SIG-M5 treated with dmso at 0.1 percent for 504 hours (cell line): ENCODE data around the gene MUC6.
"Not testable (repeated sequence)": the region's sequence is repeated elsewhere in the genome, so short reads cannot be mapped to it uniquely, and the experiment has no call there.

Source experiments
- DNase-seq: peaks from one replicate; lab custom pipeline; 2025; ENCODE audit not compliant: unreplicated experiment; lab: John Stamatoyannopoulos, UW

Gene MUC6

GRCh38 chr11:1025410-1026162, 10.9 kb downstream of the MUC6 start:
- DNase-seq: no peak

GRCh38 chr11:1024597-1025409, 11.7 kb downstream of the MUC6 start:
- no peak for DNase-seq

GRCh38 chr11:1023811-1024596, 12.5 kb downstream of the MUC6 start:
- DNase-seq: no peak

- DNase-seq: no peak
Observed at GRCh38 chr11:1022908-1023810, 13.4 kb downstream of the MUC6 start.

- DNase-seq: no peak
Observed at GRCh38 chr11:1022411-1022810, 14.1 kb downstream of the MUC6 start.

- DNase-seq: no peak
Observed at GRCh38 chr11:1020211-1020905, 16.2 kb downstream of the MUC6 start.

GRCh38 chr11:1019321-1019910, 17.1 kb downstream of the MUC6 start:
- DNase-seq: no peak

- no peak for DNase-seq
Observed at GRCh38 chr11:1018091-1018490, 18.4 kb downstream of the MUC6 start.

GRCh38 chr11:1017269-1018005, 19.1 kb downstream of the MUC6 start:
- no peak for DNase-seq

- DNase-seq: not testable (repeated sequence)
Observed at GRCh38 chr11:1016610-1017126, 19.9 kb downstream of the MUC6 start.

- no peak for DNase-seq
Observed at GRCh38 chr11:1015826-1016545, 20.5 kb downstream of the MUC6 start.

- no peak for DNase-seq
Observed at GRCh38 chr11:1015064-1015463, 21.5 kb downstream of the MUC6 start.

GRCh38 chr11:1014276-1014675, 22.2 kb downstream of the MUC6 start:
- no peak for DNase-seq

- no peak for DNase-seq
Observed at GRCh38 chr11:1013631-1013935, 22.9 kb downstream of the MUC6 start.

GRCh38 chr11:1012740-1013630, 23.5 kb downstream of the MUC6 start:
- no peak for DNase-seq

GRCh38 chr11:1012291-1012690, 24.2 kb downstream of the MUC6 start:
- no peak for DNase-seq

- DNase-seq: no peak
Observed at GRCh38 chr11:1011320-1011698, 25.2 kb downstream of the MUC6 start.
